GM21529 (cell line): ENCODE data around the gene PRR4.

ENCODE experiments used
- ATAC-seq: cut with Tn5 transposase; IDR thresholded peaks from one replicate; pipeline ENCODE4 v1.9.1; 2021; ENCODE audit not compliant: unreplicated experiment

PRR4 gene

GRCh38 chr12:10802587-10802986 is 46.7 kb downstream of the PRR4 start, which contains the start of gene TAS2R7:
Gene TAS2R7, minus strand, starts transcription at chr12:10802627. Its CDS starts 57 bp downstream, at chr12:10802570.
- ATAC-seq = no peak

GRCh38 chr12:10801741-10802140 is 47.5 kb downstream of the PRR4 start:
- ATAC-seq = no peak
